ENCODE data around the gene CCNY.

- TF ChIP-seq EZH2 (IDR thresholded peaks at IDR 0.05; ENCODE audit: insufficient read depth, low read length), result no peak
- TF ChIP-seq CTCF (IDR thresholded peaks at IDR 0.05; ENCODE audit: insufficient read depth, low read depth, low read length), result no peak
Observed at GRCh38 chr10:35565602-35566081, 229.3 kb downstream of the CCNY start.

Measured in astrocyte (in vitro differentiated cells and primary cell).